ENCODE results near the gene KLC3.

DNA sequence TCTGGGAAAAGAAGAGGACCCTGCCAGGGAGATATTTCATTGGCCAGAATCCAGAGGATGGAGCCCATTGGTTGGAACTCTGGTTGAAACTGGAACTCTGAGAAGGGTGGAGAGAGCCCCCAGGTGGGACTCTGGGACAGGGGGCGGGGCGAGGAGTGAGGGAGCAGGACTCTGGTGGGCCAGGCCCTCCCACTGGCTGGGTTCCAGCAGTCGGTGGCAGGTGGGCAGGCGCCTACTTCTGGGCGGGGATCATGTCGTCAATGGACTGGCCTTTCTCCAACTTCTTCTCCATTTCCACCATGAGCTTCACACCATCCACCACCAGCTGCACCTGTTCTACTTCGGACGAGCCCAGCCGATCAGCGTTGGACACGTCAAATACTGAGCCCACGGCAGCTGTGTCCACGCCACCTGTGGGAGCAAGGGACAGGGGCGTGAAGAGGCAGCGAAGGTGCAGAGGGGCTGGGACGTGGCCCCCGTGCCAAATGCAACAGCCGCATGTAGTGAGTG lies 34.0 kb upstream of the KLC3 start:
- TF ChIP-seq, protein P1, sequence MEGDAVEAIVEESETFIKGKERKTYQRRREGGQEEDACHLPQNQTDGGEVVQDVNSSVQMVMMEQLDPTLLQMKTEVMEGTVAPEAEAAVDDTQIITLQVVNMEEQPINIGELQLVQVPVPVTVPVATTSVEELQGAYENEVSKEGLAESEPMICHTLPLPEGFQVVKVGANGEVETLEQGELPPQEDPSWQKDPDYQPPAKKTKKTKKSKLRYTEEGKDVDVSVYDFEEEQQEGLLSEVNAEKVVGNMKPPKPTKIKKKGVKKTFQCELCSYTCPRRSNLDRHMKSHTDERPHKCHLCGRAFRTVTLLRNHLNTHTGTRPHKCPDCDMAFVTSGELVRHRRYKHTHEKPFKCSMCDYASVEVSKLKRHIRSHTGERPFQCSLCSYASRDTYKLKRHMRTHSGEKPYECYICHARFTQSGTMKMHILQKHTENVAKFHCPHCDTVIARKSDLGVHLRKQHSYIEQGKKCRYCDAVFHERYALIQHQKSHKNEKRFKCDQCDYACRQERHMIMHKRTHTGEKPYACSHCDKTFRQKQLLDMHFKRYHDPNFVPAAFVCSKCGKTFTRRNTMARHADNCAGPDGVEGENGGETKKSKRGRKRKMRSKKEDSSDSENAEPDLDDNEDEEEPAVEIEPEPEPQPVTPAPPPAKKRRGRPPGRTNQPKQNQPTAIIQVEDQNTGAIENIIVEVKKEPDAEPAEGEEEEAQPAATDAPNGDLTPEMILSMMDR (IDR thresholded peaks at IDR 0.05) = no peak
- no peak for TF ChIP-seq POLR2A (IDR thresholded peaks at IDR 0.05)
